ENCODE data around the gene SGPL1.
"Not testable (repeated sequence)": the region's sequence is repeated elsewhere in the genome, so short reads cannot be mapped to it uniquely, and the experiment has no call there.

The SGPL1 gene

GRCh38 chr10:70845256-70845655, 29.5 kb downstream of the SGPL1 start:
- no peak for DNase-seq

- no peak for DNase-seq
Observed at GRCh38 chr10:70845816-70846215, 30.1 kb downstream of the SGPL1 start.

- no peak for DNase-seq
Observed at GRCh38 chr10:70846795-70847194, 31.0 kb downstream of the SGPL1 start.

GRCh38 chr10:70847659-70848360, 32.1 kb downstream of the SGPL1 start:
- no peak for DNase-seq

- peak; percentile 96 for DNase-seq
Observed at GRCh38 chr10:70849582-70850016, 33.9 kb downstream of the SGPL1 start.

- peak; percentile 37 for DNase-seq
Observed at GRCh38 chr10:70850097-70850496, 34.3 kb downstream of the SGPL1 start.

GRCh38 chr10:70851597-70852475, 36.1 kb downstream of the SGPL1 start:
- DNase-seq = no peak

- no peak for DNase-seq
Observed at GRCh38 chr10:70853038-70853437, 37.3 kb downstream of the SGPL1 start.

GRCh38 chr10:70853457-70853856, 37.7 kb downstream of the SGPL1 start:
- DNase-seq = no peak

GRCh38 chr10:70856454-70856853, 40.7 kb downstream of the SGPL1 start:
- no peak for DNase-seq

GRCh38 chr10:70858759-70859158, 43.0 kb downstream of the SGPL1 start:
- DNase-seq = no peak

GRCh38 chr10:70861495-70862197, 45.9 kb downstream of the SGPL1 start:
- DNase-seq = not testable (repeated sequence)

GRCh38 chr10:70863470-70864160, 47.9 kb downstream of the SGPL1 start:
- DNase-seq = no peak

- DNase-seq = no peak
Observed at GRCh38 chr10:70864935-70865334, 49.2 kb downstream of the SGPL1 start.

- no peak for DNase-seq
Observed at GRCh38 chr10:70866424-70866823, 50.7 kb downstream of the SGPL1 start.

- DNase-seq = no peak
Observed at GRCh38 chr10:70872291-70872690, 56.5 kb downstream of the SGPL1 start.

GRCh38 chr10:70874061-70874460, 58.3 kb downstream of the SGPL1 start:
- no peak for DNase-seq

- DNase-seq = no peak
Observed at GRCh38 chr10:70879207-70879606, 63.5 kb downstream of the SGPL1 start.

GRCh38 chr10:70880077-70880534, 64.4 kb downstream of the SGPL1 start:
- peak; percentile 69 for DNase-seq

- peak; percentile 59 for DNase-seq
Observed at GRCh38 chr10:70884741-70885140, 69.0 kb downstream of the SGPL1 start.

- DNase-seq = peak; percentile 44
Observed at GRCh38 chr10:70885481-70885880, 69.7 kb downstream of the SGPL1 start.

All from fibroblast of skin of abdomen (primary cell).